Stimulated activated CD4-positive, alpha-beta T cell treated with anti-CD3 and anti-CD28 coated beads, TNF-alpha, amount 100 ng/mL, for 1 hour (primary cell): ENCODE results near the gene WHAMM.
A peak's percentile ranks its signal among the peaks of the same experiment; 100 is the strongest.

Experiments
- DNase-seq, 3 donors: peaks; one replicate each; pipeline ENCODE4 v3.0.0-alpha.2; 2020; ENCODE audit warnings: low read depth in 3 of 3, low spot score in 1 of 3

WHAMM gene

GRCh38 chr15:82838096-82838735 lies 28.8 kb downstream of the WHAMM start:
- DNase-seq = no peak

- no peak for DNase-seq
These were observed 29.7 kb downstream of the WHAMM start for GRCh38 chr15:82839136-82839535.

GRCh38 chr15:82840166-82840565 lies 30.7 kb downstream of the WHAMM start:
- no peak for DNase-seq

GRCh38 chr15:82843566-82843965 lies 34.1 kb downstream of the WHAMM start:
- no peak for DNase-seq

- no peak for DNase-seq
These were observed 36.3 kb downstream of the WHAMM start for GRCh38 chr15:82845686-82846085.

- DNase-seq = no peak
These were observed 37.2 kb downstream of the WHAMM start for GRCh38 chr15:82846621-82847020.

GRCh38 chr15:82847703-82848102 lies 38.3 kb downstream of the WHAMM start:
- DNase-seq = no peak

- DNase-seq = no peak
These were observed 39.0 kb downstream of the WHAMM start for GRCh38 chr15:82848241-82848993.

GRCh38 chr15:82849556-82850512 lies 40.4 kb downstream of the WHAMM start:
- DNase-seq = peak in 1 of 3 donors; percentile 8

GRCh38 chr15:82850731-82851130 lies 41.3 kb downstream of the WHAMM start:
- no peak for DNase-seq

- no peak for DNase-seq
These were observed 42.0 kb downstream of the WHAMM start for GRCh38 chr15:82851306-82851850.

- no peak for DNase-seq
These were observed 42.6 kb downstream of the WHAMM start for GRCh38 chr15:82851981-82852511.

- DNase-seq = no peak
These were observed 43.6 kb downstream of the WHAMM start for GRCh38 chr15:82852941-82853561.

- DNase-seq = no peak
These were observed 45.1 kb downstream of the WHAMM start for GRCh38 chr15:82854554-82854953.

GRCh38 chr15:82855286-82856100 lies 46.1 kb downstream of the WHAMM start:
- DNase-seq = no peak

- no peak for DNase-seq
These were observed 47.2 kb downstream of the WHAMM start for GRCh38 chr15:82856397-82857170.

GRCh38 chr15:82858932-82859331 lies 49.5 kb downstream of the WHAMM start:
- no peak for DNase-seq

GRCh38 chr15:82862886-82863285 lies 53.5 kb downstream of the WHAMM start:
- DNase-seq = no peak

GRCh38 chr15:82864967-82865366 lies 55.5 kb downstream of the WHAMM start:
- no peak for DNase-seq
